Suprapubic skin (tissue), 4 donors: ENCODE data around the gene ADAMTS17. TPM values are rescaled to one million over a fixed set of nuclear protein-coding genes. Genes with fewer than 3 reads are reported as not detected.
A peak's percentile ranks its signal among the peaks of the same experiment; 100 is the strongest.

ENCODE experiments used
- DNase-seq, 2 donors: peaks; one replicate each; pipeline ENCODE4 v3.0.0-alpha.2; 2019; ENCODE audit warnings: low spot score in 2 of 2
- H3K27ac ChIP-seq: fragments of 200-600 bp; sonication (generic); one replicate; pipeline ENCODE4 v1.5.1; 2019
- H3K27me3 ChIP-seq: fragments of 200-600 bp; sonication (generic); one replicate; pipeline ENCODE4 v1.5.1; 2019
- H3K36me3 ChIP-seq: fragments of 200-600 bp; sonication (generic); one replicate; pipeline ENCODE4 v1.5.1; 2019
- H3K4me1 ChIP-seq: fragments of 200-600 bp; sonication (generic); one replicate; pipeline ENCODE4 v1.5.1; 2019
- H3K4me3 ChIP-seq: fragments of 200-600 bp; sonication (generic); one replicate; pipeline ENCODE4 v1.5.1; 2019; ENCODE audit warnings: mild to moderate bottlenecking
- H3K9me3 ChIP-seq: fragments of 200-600 bp; sonication (generic); one replicate; pipeline ENCODE4 v1.5.1; 2019
- CTCF ChIP-seq, 2 donors: fragments of 200-600 bp in 1 of 2; fragments of 450-650 bp in 1 of 2; sonication (generic) in 1 of 2; IDR thresholded peaks; one replicate each; pipeline ENCODE4 v1.5.1; 2016 to 2019; ENCODE audit warnings: antibody characterized with exemption in 2 of 2, mild to moderate bottlenecking in 1 of 2, moderate library complexity in 1 of 2
- EP300 ChIP-seq: sonication (generic); formaldehyde crosslinking; IDR thresholded peaks from one replicate; pipeline ENCODE4 v1.6.1; 2017; ENCODE audit warnings: antibody characterized with exemption
- POLR2A ChIP-seq, 2 donors: fragments of 450-650 bp; IDR thresholded peaks; one replicate each; pipeline ENCODE4 v1.6.1; 2017; ENCODE audit warnings: antibody characterized with exemption in 2 of 2, mild to moderate bottlenecking in 2 of 2, moderate library complexity in 2 of 2
- POLR2AphosphoS5 ChIP-seq, 3 donors: sonication (generic); formaldehyde crosslinking; IDR thresholded peaks; one replicate each; pipeline ENCODE4 v1.6.1; 2017; ENCODE audit warnings: antibody characterized with exemption in 3 of 3
- WGBS: methylation state at CpG from one replicate; pipeline ENCODE4 v1.1.5; 2018; 5-methylcytosine and 5-hydroxymethylcytosine counted together
- total RNA-seq, 4 donors: library from RNA; depleted of rRNA; stranded (reverse); fragments of >200 nt; gene quantifications; one replicate each; pipeline ENCODE4 v1.1.0, GENCODE V29; 2016

ADAMTS17 gene
- total RNA-seq, 4 donors from 2014 or later: 4.2 to 12.3 (median 6.3) TPM

GRCh38 chr15:100029045-100029444 lies 312.7 kb downstream of the ADAMTS17 start:
- H3K36me3 ChIP-seq: no peaks in the 10 kb centered on the region
- H3K4me3 ChIP-seq: no peak overlapping the region
- H3K27me3 ChIP-seq: no peaks in the 10 kb centered on the region
- peaks cover 7% of the 10 kb centered on the region for H3K4me1 ChIP-seq
- WGBS: 91% methylated on average over 3 of the region's 3 CpGs
- no peak for TF ChIP-seq EP300
- TF ChIP-seq POLR2A (IDR thresholded peaks at IDR 0.05): no peak
- TF ChIP-seq POLR2AphosphoS5 (IDR thresholded peaks at IDR 0.05): no peak
- no peak for TF ChIP-seq CTCF (IDR thresholded peaks at IDR 0.05)
- H3K27ac ChIP-seq: no peak overlapping the region
- no peak for DNase-seq
- H3K9me3 ChIP-seq: no peaks in the 10 kb centered on the region

- TF ChIP-seq EP300: no peak
- TF ChIP-seq POLR2A (IDR thresholded peaks at IDR 0.05): no peak
- no peak for TF ChIP-seq CTCF (IDR thresholded peaks at IDR 0.05)
- TF ChIP-seq POLR2AphosphoS5 (IDR thresholded peaks at IDR 0.05): no peak
- WGBS: 66% methylated on average over 2 of the region's 2 CpGs
- no peak for DNase-seq
- Histone ChIP-seq H3K27me3 (no peaks in the 10 kb centered on the region), H3K4me1 (peaks cover 17% of the 10 kb centered on the region), H3K27ac (no peak overlapping the region), H3K4me3 (no peak overlapping the region), H3K36me3 (no peaks in the 10 kb centered on the region), H3K9me3 (no peaks in the 10 kb centered on the region)
Measured at GRCh38 chr15:100026041-100026440, 315.7 kb downstream of the ADAMTS17 start.

- DNase-seq: peak in 1 of 2 donors; percentile 29
- no peak overlapping the region for H3K27ac ChIP-seq
- WGBS: 34% methylated on average over 4 of the region's 4 CpGs
Measured at GRCh38 chr15:100022806-100023205, 319.0 kb downstream of the ADAMTS17 start.

GRCh38 chr15:100022391-100022790 lies 319.4 kb downstream of the ADAMTS17 start:
- Histone ChIP-seq H3K9me3 (no peaks in the 10 kb centered on the region), H3K36me3 (no peaks in the 10 kb centered on the region), H3K27me3 (no peaks in the 10 kb centered on the region), H3K4me3 (no peak overlapping the region), H3K27ac (no peak overlapping the region), H3K4me1 (peaks cover 17% of the 10 kb centered on the region)
- WGBS: 30% methylated on average over 5 of the region's 5 CpGs
- TF ChIP-seq CTCF (IDR thresholded peaks at IDR 0.05): no peak
- TF ChIP-seq POLR2AphosphoS5 (IDR thresholded peaks at IDR 0.05): no peak
- TF ChIP-seq POLR2A (IDR thresholded peaks at IDR 0.05): no peak
- no peak for TF ChIP-seq EP300
- peak in 1 of 2 donors; percentile 12 for DNase-seq

More at GRCh38 chr15:100022806-100023205, 319.0 kb downstream of the ADAMTS17 start:
- Histone ChIP-seq H3K27me3 (no peaks in the 10 kb centered on the region), H3K9me3 (no peaks in the 10 kb centered on the region), H3K36me3 (no peaks in the 10 kb centered on the region), H3K4me1 (peaks cover 17% of the 10 kb centered on the region), H3K4me3 (no peak overlapping the region)
- TF ChIP-seq CTCF (IDR thresholded peaks at IDR 0.05): no peak
- TF ChIP-seq POLR2AphosphoS5 (IDR thresholded peaks at IDR 0.05): no peak
- no peak for TF ChIP-seq EP300
- TF ChIP-seq POLR2A (IDR thresholded peaks at IDR 0.05): no peak

- Histone ChIP-seq H3K4me1 (peaks cover 17% of the 10 kb centered on the region), H3K27ac (no peak overlapping the region), H3K27me3 (no peaks in the 10 kb centered on the region), H3K36me3 (no peaks in the 10 kb centered on the region), H3K4me3 (no peak overlapping the region), H3K9me3 (no peaks in the 10 kb centered on the region)
- 62% methylated on average over 6 of the region's 6 CpGs for WGBS
- no peak for TF ChIP-seq CTCF (IDR thresholded peaks at IDR 0.05)
- peak in 1 of 2 donors; percentile 62 for DNase-seq
Measured at GRCh38 chr15:100021653-100022052, 320.1 kb downstream of the ADAMTS17 start.
